ENCODE data around the gene CCDC69.
"Not testable (repeated sequence)": the region's sequence is repeated elsewhere in the genome, so short reads cannot be mapped to it uniquely, and the experiment has no call there.

Gene CCDC69

GRCh38 chr5:151186052-151186451, 37.8 kb downstream of the CCDC69 start:
- no peak for DNase-seq

DNA sequence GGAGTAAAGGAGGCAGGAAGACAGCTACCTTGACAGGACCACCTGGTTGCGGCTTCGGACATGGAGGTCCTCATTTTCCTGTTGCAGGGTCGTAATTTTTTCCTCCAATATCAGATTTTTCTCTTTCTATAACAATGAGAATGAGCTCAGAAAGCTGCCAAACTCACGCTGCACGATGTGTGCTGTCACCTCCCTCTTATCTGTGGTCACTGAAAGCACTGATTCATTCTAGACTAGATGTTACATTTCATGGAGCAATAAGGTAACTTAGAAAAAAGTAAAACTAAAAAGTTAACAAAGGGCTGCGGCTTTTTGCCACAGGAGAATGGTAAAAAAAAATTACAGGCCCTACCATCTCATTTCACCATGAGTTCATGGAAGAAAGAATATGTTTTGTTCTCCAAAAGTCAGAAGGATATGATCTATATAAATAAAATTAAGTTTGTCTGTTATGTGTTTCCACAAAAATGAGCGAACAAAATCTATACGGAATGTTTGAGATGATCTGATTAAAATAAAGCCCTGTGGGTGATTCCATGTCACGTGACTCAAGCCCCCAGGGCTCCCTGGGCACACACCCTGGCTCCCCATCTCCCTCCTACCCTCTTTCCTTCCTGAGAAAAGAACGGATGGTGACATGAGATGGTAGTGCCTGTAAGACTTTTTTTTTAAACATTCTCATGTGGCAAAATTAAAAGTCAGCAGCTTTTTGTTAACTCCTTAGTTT, 39.4 kb downstream of the CCDC69 start:
- DNase-seq: no peak

DNA sequence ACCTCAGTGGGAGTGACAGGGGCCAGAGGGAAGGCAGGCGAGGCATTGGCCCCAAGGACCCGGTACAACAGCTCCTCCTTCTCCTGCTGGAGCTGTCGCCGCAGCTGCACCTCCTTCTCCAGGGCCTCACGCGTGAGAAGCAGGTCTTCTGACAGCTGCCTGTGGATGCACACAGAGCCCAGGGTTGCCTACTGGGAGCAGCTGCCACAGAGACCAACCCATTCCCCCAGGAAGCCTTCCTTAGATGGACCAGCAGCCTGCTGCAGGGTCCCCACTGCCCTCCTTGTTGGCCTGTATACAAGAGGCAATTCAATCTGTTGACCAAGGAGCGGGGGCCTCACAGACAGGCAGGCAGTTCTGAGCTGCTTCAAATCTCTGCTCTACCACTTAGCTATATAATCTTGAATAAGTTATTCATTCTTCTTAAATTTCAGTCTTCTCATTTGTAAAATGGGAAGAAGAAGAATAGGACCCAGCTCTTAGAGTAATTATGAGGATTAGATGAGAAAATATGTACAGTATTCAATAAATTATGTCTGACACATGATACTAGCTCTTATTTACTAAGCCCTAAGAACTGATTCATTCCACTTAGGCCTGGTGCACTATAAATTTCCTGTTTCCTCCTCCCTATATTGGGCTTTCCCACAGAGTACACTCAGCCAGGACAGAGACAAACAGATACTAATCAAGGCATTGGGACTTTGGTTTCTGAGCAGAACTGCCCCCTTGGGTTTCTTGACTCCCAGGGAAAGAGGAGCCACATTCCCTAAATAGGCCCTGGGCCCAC, 40.2 kb downstream of the CCDC69 start:
- DNase-seq: no peak

DNA sequence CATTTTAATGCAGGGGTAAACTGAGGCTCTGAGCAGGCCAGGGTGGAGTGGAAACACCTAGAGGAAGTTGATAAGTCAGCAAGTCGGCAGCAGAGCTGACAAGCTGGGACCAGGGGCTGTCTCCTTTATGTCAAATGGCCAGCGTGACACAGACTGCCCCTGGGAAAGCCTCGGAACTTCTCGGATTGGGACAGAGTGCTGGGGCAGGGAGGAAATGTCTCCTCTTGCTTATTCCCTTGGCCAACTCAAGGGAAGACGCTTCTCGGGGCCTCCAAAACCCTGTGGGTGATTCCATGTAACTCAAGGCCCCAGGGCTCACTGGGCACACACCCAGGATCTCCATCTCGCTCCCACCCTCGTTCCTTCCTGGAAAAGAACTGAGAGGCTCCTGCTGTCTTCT, 40.9 kb downstream of the CCDC69 start:
- no peak for DNase-seq

DNA sequence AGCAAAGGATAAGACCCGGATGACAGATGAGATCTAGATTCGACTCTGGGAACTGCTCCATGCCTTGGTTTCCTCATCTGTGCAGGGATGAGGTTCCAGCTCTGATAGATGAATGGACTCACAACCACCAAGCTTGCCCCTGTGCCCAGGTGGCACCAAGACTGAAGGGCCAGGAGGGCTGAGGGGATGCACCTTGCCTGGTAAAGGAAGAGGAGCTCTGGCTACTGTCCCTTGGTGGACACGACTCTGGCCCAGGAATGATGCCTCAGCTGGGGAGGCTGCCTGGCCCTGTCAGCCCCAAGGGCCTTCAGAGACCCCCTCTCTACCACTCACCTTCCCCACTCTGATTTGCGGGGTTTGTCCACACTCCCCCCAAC, 41.4 kb downstream of the CCDC69 start:
- DNase-seq: no peak

- DNase-seq: no peak
Observed at GRCh38 chr5:151181818-151182523, 41.9 kb downstream of the CCDC69 start.

GRCh38 chr5:151180291-151180690, 43.6 kb downstream of the CCDC69 start:
- DNase-seq: no peak

GRCh38 chr5:151179489-151179840, 44.4 kb downstream of the CCDC69 start:
- no peak for DNase-seq

DNA sequence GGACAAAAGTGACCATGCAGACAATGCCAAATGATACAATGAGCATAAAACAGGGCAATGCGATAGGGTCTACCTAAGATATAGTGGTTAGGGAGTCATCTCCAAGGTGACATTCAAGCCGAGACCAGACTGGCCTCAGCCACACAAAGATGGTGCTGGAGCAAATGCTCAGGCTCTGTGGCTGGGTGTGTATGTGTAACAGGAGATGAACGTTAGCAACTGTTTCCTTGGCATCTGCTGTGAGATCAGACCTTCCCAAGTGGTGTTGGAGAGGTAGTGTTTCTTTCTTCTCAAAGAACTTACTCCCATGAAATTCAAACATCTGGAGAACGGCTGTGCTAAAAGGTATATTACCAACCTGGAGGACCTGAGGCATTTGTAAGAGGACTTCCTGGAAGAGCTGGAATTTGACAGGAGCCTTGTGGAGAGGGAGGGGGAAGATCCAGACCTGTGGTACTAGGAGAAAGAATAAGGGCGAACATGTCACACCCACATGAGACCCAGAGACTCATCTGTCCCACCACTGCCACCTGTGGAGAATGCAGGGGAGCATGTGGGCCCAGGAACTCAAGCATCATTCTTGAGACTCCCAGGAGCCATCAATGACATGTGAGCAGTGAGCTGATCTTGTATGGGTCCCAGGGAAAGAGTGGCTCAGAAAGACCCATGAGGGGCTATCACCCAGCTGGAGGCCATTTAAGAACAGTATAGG, 45.0 kb downstream of the CCDC69 start:
- no peak for DNase-seq

DNA sequence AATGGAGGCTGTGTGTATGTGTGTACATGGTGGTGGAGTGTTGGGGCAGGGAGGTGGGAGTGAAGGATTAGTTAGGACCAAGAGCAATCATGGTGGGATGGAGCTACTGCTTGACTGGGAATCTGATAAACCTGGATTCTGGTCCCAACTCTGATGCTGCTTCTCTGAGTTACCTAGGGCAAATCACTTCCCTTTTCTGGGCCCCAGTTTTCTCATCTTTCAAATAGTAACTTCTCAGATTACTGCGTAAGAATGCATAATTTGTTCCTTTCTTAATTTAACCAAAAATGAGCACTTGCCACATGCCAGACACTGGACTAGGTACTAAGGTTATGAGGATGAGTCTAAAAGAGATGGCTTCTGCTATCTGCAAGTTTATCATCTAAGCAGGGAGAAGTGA, 45.5 kb downstream of the CCDC69 start:
- no peak for DNase-seq

DNA sequence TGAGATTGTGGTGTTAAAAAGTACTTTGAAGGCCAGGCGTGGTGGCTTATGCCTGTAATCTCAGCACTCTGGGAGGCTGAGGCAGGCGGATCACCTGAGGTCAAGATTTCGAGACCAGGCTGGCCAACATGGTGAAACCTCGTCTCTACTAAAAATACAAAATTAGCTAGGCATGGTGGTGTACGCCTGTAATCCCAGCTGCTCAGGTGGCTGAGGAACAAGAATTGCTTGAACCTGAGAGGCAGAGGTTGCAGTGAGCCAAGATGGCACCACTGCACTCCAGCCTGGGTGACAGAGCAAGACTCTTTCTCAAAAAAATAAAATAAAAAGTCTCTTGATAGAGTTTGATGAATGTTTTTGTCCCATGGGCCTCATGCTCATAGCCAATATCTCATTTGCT, 47.6 kb downstream of the CCDC69 start:
- not testable (repeated sequence) for DNase-seq

- DNase-seq: no peak
Observed at GRCh38 chr5:151174612-151175101, 49.2 kb downstream of the CCDC69 start.

DNA sequence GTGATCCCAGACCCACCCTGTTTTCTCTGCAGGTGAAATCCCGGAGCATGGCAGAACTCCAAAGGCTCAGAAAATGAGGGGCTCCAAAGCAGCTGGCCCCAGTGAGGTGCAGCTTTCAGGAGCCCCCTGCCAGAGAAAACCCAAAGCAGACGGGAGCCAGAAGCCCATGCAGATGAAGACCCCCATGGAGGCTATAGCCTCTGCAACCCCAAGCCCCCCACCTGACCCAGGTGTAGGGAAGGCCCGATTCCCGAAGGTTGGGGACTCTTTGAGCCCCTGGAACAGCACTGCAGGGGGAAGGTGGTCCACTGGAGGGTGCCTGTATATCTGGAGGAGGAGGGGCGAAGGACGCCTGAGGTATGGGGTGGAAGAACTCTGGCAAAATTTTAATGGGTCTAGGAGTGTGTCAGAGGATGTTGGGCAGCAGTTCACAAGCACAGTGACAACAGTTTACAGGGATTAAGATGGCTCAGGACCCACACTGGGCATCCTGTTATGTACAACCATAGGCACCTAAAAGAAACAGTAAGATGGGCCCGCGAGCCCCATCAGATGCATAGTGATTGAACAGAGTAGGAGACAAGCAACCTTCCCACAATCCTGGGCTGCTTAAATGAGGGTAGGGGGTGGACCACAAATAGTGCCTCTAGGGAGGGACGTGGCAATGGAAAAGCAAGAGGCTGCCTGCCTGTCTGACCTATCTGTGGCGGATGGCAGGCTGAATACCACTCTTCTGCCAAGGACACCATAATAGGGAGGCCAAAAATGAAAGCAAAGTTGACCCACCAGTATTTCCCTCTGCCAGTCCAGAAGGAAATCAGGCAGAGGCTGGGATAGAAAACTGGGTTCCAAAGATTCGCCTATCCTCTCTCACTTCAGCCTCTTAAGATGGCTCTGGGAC, 49.9 kb downstream of the CCDC69 start:
- DNase-seq: no peak

DNA sequence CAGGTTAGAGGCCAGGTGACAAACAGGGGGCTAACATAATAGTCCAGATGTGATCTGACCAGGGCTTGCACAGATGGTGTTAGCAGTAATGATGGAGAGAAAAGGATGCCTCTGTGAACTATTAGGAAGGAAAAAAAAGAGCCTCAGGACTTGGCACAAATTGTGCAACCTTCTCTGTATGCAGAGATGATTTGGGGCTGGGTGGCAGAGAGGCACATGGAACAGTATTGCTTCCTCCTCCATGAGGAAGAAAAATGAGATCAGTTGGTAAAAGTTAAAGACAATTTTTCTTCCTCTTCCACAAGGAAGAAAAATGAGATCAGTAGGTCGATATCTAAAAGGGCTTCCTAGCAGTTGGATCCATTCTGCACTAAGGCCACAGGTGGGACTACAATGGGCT, 52.4 kb downstream of the CCDC69 start:
- DNase-seq: no peak

DNA sequence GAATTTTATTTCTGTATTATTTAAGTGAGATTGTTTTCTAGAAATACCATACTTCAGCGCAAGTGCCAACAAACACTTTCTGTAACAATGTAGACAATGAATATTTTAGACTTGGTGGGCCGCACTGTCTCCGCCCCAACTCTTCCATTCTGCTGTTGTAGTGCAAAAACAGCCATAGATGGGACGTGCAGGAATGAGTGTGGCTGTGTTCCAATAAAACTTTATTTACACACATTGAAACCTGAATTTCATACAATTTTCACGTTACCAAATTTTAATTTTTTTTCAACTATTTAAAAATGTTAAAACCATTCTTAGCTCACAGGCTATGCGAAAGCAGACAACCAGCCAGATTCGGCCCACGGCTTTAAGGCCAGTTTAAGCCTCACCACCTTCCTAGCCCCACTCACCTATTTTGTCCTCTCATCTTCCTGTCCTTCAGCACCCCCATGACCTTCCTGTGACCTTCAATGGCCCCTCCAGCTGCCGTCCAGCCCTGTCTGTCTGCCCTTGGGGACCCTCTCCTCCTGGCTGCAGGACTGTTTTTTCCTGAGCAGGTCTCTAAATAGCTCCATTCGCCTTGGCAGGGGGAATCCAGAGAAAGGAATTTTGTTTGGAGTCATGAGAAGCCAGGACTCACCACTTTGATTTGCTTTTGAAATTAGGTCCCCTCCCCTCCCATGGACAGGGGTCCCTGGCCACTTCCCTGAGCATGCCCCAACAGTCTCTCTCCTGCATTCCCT, 55.1 kb downstream of the CCDC69 start:
- DNase-seq: no peak

DNA sequence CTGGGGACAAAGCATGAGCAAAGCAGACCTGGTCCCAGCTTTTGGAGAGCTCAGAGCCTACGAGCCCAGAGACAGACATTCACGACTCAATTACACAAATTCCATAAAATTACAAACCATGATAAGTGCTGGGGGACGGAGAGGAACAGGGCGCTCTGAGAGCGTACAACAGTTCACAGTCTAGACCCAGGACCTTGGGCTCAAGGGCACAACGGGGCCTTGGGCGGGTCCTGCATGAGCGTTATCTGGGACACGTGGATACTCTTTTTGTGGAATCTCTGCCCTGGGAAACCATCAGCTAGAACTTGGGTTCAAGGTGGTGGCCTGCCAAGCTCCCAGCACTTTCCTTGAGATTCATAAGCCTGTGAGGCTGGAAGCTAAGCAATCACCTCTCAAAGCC, 56.9 kb downstream of the CCDC69 start:
- no peak for DNase-seq

DNA sequence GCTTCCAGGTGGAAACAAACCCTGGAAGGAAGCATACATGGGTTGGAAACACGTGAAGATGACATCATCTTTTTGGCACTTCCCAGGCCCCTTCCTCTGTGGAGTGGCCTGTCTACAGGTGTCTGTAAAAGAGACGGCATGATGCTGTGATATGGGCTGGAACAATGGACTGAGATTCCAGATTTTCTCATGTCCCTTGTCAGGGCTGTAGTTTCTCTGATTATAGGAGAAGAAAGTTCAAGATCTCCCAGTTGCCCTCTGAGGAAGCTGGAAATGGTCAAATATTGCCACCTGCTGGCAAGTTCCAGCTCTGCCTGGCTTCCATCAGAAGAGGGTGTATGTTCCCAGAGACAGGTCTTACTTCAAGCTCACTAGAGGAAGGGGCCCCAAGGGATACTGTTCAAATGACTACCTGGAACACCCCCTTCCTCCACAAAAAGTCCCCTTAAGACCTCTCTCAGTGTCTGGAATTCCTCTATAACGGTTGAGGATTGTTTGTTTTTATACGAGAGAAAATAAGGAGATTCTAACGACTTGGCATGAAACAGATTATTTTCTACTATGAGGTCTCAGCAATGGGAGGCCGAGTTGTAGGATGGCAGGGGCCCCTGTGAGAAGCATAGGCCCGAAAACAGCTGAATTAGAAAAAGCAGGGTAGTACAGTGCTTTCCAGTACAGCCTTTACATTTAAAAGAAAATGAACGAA, 59.1 kb downstream of the CCDC69 start:
- peak; percentile 58 for DNase-seq

DNA sequence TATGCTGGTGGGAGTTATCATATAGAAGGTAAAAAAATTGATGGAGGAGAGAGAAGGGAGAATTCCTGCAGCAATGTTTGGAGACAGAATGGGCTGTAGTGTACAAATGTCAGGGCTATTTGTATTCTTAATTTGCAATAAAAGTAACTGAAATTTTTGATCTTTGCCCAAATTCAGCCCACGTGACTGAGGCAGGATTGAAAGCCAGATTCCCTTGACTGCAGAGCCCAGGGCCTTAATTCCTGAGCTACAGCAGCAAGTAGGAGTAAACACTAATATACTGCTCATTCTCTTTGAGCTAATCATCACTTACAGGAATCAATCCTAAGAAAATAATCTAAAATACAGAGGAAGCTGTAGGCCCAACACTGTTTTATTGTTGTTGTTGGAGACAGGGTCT, 61.1 kb downstream of the CCDC69 start:
- DNase-seq: no peak

- DNase-seq: no peak
Observed at GRCh38 chr5:151159649-151160373, 64.1 kb downstream of the CCDC69 start.

DNA sequence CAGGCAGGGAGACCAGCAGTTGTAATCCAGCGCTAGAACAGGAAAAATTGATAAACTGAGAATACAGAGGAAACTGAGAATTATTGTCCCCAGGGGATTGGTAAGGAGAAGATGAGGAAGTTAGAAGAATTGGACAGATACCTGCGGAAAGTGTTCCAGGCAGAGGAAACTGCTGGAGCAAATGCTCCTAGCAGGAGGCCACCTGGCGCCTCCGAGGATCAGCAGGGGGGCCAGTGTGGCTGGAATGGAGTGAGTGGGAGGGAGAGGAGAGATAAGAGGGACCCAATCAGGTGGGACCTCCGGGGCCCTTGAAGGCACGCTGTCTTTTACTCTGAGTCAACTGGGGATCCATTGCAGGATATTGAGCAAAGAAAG, 65.6 kb downstream of the CCDC69 start:
- DNase-seq: no peak

Measured in GDM1 (cell line).